HG03139 (cell line): ENCODE data around the gene NF1.
"Not testable (repeated sequence)": the region's sequence is repeated elsewhere in the genome, so short reads cannot be mapped to it uniquely, and the experiment has no call there.

ENCODE experiments used
- ATAC-seq: cut with Tn5 transposase; IDR thresholded peaks from one replicate; pipeline ENCODE4 v1.9.1; 2021; ENCODE audit not compliant: unreplicated experiment

The NF1 gene

DNA sequence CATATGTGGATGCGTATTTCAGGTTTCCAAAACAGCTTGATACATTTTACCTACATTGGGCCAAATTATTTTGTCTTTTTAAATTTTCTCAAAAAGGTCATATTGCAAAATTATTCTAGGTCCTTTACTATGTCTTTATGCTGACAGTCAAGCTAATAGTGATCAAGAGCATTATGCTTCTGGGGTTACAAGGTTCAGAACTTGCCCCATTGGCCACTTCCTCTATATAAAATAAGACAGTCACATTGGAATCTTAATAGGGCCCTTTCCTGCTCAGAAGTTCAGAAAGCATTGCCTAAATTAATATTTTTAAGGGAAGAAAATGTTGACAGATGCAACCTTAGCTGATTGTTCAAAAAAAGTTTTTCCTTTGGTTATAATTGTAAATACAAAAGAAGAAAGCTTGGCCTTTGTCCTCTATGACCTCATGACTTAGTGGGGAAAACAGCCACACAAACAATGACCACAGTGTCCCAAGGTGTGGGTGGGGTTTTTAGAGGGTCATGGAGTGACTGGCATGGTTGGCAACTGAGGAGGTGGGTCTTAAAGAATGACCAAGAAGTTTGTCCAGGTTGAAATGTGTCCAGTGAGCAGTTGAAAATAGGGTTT lies 284.9 kb downstream of the NF1 start:
- no peak for ATAC-seq

GRCh38 chr17:31381165-31381668 lies 286.4 kb downstream of the NF1 start:
- ATAC-seq = no peak

DNA sequence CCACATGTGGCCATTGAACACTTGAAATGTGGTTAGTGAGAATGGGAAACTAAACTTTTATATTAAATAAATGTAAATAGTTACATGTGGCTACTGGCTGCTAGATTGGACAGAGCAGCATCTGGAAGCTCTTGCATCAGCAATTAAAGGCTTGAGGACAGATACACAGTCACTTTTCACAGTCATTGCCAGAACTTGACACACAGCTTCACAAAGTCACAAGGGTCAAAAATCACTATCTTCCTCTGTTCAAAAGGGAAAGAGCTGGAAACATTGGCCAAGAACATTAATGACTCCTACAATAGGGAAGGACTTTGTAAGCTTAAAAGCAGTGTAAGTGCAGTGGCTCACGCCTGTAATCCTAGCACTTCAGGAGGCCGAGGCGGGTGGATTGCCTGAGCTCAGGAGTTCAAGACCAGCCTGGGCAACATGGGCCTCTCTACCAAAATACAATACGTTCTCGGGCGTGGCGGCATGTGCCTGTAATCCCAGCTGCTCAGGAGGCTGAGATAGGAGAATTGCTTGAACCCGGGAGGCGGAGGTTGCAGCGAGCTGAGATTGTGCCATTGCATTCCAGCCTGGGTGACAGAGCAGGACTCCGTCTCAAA lies 288.0 kb downstream of the NF1 start:
- not testable (repeated sequence) for ATAC-seq

- not testable (repeated sequence) for ATAC-seq
Measured at GRCh38 chr17:31383488-31383887, 288.7 kb downstream of the NF1 start.

DNA sequence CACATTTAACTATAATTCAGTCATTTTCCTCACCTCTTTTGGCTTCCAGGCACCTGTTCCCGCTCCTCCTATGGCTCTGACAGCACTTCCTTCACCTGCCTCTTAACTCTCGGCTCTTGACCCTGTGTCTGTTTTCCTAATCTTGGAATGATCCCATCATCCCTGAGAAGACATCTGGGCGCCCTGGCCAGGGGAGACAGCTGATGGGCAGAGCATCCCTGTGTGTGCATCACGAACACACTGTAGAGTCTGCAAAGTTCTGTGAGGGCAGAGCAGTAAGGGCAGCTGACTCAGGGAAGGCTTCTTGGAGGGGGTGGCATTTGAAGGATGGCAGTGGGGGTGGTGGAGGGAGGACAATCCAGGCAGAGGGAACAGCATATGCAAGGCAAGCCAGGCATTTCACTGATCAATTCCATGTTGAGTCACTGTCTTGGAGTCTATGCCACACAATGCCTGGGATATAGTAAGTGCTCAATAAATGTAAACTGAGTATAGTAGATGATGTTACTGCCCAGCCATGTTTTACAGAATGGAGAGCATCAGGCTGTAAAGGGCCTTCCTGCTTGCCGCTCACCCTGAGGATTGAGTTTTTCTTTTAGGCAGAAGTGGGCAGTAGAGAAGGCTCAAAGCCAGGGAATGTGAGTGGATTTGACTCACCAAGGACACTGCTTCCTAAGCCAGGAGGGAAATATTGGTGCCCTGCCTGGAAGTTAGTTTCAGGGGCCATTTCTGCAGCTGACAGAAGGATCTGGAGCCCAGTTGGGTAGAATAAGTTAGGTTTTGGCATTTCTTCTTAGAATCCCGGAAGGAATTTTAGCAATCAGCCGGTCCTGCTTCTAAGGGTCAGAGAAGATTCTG lies 290.9 kb downstream of the NF1 start:
- no peak for ATAC-seq

GRCh38 chr17:31386542-31387075 lies 291.8 kb downstream of the NF1 start:
- ATAC-seq = no peak

GRCh38 chr17:31387438-31387837 lies 292.7 kb downstream of the NF1 start:
- no peak for ATAC-seq

GRCh38 chr17:31388351-31388750 lies 293.6 kb downstream of the NF1 start:
- ATAC-seq = no peak

DNA sequence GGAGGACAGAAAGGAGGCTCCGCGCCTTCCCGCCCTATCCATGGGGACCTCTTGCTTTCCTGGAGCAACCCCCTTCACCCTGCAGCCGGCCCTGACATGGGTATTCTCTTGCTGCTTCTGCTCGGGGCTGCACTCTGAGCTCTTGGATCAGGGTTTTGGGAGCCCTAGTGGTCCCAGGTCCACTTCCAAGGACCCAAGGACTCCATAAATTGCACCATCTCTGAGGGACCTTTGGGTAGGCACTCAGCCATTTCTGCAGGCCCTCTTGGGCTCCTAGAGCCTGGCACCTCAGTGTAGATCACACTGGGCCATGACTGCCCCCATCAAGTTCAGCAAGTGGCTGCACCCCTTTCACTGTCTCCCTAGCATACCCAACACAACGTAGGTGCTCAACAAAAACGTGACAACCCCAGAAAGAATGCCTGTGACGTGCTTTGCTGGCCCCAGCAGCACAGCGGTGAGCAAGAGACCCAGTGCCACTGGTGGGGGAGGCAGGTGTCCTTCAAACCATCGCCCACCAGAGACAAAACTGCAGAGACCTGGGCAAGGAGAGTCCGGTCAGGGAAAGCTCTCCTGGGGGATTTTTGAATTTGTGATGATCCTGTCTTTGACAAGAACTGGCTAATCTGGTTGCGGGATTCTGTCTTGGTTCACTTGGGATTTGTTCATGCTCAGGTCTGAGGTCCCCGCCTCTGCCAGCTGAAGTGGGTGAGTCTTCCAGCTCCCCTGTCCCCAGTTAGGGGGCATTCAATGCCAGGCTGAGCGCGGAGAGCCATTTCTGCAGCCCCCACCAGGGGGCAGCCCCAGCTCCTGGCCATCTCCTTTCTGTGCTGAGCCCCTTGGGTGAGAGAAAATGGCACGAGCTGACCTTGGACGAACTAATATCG lies 294.2 kb downstream of the NF1 start:
- ATAC-seq = no peak

DNA sequence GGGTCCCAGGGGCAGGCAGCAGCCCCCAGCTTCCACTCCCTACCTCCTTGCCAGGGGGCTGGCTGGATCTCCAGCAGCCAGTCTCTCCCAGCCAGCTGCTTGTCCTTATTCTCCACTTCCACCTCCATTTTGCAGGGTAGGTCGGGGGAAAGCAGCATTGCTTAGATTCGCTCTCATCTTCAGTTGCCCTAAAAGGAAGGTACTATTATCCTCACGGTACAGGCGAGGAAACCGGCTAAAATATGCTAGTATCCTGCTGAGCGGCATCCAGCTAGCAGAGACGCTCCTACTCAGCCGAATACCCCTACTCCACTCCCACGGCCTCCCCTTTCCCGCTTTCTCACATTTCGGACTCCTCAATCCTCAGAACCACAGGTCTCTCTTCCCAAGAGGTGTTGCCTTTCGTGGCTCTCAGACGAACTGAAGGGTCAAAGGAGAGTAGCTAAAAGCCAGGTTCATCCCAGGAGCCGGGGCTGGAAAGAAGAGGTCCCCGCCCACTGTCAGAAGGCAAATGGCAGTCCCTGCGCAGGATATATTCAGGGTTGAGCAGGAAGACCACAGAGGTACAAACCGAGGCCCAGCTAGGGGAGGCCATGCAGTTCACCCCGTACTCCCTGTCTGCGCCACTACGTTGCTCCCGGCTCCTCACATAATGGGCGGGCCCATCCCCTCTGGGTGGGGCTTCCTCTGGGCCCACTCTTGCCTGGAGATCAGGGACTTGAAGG lies 295.0 kb downstream of the NF1 start:
- ATAC-seq = no peak

DNA sequence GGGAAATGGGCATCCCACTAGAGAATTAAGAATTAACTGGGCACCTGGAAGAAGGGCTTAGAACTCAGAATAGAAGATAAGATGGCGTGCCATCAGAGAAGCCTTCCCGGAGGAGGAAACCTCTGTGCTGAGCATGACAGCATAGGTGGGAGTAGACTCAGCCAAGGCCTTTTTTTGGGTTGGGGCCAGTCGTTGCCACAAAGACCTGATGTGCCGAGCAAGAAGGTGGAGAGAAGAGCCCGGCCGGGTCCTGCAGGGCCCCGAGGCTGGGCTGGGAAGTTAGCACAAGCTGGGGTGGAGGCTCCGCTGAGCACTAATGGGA lies 295.6 kb downstream of the NF1 start:
- ATAC-seq = no peak

GRCh38 chr17:31390748-31391495 lies 296.1 kb downstream of the NF1 start:
- no peak for ATAC-seq

GRCh38 chr17:31391496-31391949 lies 296.7 kb downstream of the NF1 start, which contains the start of gene RAB11FIP4:
RAB11FIP4 (plus strand) TSS chr17:31391675; CDS start chr17:31391853, 178 bp downstream.
- ATAC-seq = no peak

DNA sequence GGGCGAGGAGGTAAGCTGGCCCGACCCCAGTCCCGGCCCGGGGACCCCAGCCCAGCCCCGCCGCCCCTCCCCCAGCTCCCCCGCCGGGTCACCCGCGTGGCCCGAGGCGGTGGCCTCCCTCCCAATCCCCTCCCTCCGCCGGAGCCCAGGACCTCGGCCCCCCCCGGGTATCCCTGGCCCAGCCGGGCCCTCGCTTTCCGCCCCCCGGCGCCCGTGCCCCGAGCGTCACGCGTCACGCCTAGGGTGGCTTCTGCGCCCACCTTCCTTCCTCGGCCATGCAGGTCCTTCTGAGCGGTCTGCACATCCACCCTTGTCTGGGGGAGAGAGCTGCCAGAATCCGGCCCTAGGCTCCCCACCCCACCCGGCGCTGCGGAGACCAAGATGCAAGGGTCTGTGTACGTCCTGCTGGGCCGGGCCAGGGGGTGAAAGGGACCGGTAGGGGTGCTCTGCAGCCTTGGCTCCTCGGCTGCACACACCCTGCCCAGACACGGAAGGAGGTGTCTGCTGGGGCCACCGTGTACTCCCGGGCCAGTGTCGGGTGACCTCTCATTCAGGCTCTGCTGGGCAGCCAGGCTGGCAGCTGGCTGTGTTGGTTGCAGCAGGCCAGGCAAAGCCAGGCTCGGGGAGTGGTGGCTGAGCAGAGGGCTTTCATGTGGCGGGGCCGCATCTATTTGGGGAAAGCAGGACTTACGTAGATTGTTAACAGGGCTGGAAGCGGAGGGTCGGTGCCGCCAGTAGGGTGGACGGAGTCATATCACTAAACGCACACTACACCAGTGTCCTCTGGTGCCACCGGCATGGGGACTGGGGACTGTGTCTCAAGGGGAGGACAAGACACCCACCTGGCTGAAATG lies 297.5 kb downstream of the NF1 start:
- ATAC-seq = no peak

- ATAC-seq = no peak
Measured at GRCh38 chr17:31392856-31393748, 298.3 kb downstream of the NF1 start.

GRCh38 chr17:31393749-31394146 lies 299.0 kb downstream of the NF1 start:
- ATAC-seq = no peak

DNA sequence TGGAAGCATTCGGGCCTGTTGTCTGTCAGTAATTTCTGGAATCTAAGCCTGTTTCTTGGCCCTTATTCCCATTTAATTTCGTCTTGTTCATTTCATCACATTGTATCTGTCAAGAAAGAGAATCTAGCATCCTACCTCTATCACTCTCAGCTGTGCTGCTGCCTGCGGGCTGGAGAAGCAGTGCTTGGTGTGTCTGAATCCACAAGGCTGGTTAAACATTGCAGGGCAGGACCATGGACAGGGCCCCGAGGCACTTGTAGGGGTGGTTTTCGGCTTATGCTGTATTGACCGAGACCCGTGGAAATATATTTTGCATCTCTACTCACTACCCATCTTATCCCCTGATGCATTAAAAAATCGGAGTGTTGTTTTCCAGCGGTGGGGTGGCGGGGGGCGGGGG lies 299.8 kb downstream of the NF1 start:
- ATAC-seq = no peak
